HepG2 (cell line): ENCODE measurements around the gene TRPV2. TPM values are rescaled to one million over a fixed set of nuclear protein-coding genes. Genes with fewer than 3 reads are reported as not detected.

ENCODE experiments used
- AFF4 ChIP-seq: sonication (generic); formaldehyde crosslinking; IDR thresholded peaks from 2 replicates; pipeline ENCODE4 v1.4.0; 2020; ENCODE audit warnings: missing genetic modification reagents
- KAT7 ChIP-seq: IDR thresholded peaks from 2 replicates; pipeline ENCODE4 v1.6.1; 2018; ENCODE audit warnings: borderline replicate concordance, missing compliant biosample characterization
- MTF2 ChIP-seq: sonication (generic); formaldehyde crosslinking; IDR thresholded peaks from 2 replicates; pipeline ENCODE4 v1.5.0; 2020; ENCODE audit warnings: missing genetic modification reagents, borderline replicate concordance
- PAF1 ChIP-seq: IDR thresholded peaks from 2 replicates; pipeline ENCODE4 v1.6.1; 2016; ENCODE audit warnings: missing genetic modification reagents, missing compliant biosample characterization
- SP4 ChIP-seq: sonication (generic); formaldehyde crosslinking; IDR thresholded peaks from 2 replicates; pipeline ENCODE4 v1.8.1; 2023; ENCODE audit warnings: mild to moderate bottlenecking, missing genetic modification reagents
- SUZ12 ChIP-seq: fragments of 150-350 bp; IDR thresholded peaks from 2 replicates; pipeline ENCODE4 v1.6.1; 2014; ENCODE audit warnings: low read depth, low read length
- ZBTB21 ChIP-seq: sonication (generic); formaldehyde crosslinking; IDR thresholded peaks from 2 replicates; pipeline ENCODE4 v1.4.0; 2020; ENCODE audit warnings: missing genetic modification reagents
- ZNF275 ChIP-seq: sonication (generic); formaldehyde crosslinking; IDR thresholded peaks from 2 replicates; pipeline ENCODE4 v1.8.0; 2022; ENCODE audit warnings: missing genetic modification reagents, mild to moderate bottlenecking, inconsistent platforms, borderline replicate concordance
- ZNF33A ChIP-seq: sonication (generic); formaldehyde crosslinking; IDR thresholded peaks from 2 replicates; pipeline ENCODE4 v1.5.1; 2020; ENCODE audit warnings: missing genetic modification reagents, mild to moderate bottlenecking, moderate library complexity, borderline replicate concordance
- ZNF33B ChIP-seq: sonication (generic); formaldehyde crosslinking; IDR thresholded peaks from 2 replicates; pipeline ENCODE4 v1.5.1; 2020; ENCODE audit warnings: mild to moderate bottlenecking, missing genetic modification reagents
- ZNF552 ChIP-seq: sonication (generic); formaldehyde crosslinking; IDR thresholded peaks from 2 replicates; pipeline ENCODE4 v1.9.0; 2022; ENCODE audit warnings: missing genetic modification reagents, mild to moderate bottlenecking, borderline replicate concordance
- polyA plus RNA-seq, 8 experiments: library from polyadenylated mRNA; depleted of rRNA in 3 of 8; stranded (reverse) in 7 of 8; unstranded in 1 of 8; fragments of >200 nt; fragmentation: Illumina TruSeq in 4 of 8; extraction: Trizol in 4 of 8; gene quantifications; 2 replicates each; pipeline versions ENCODE4 v1.2.1 to v1.2.3, GENCODE V29; 2011 to 2016; ENCODE audit warnings: low read depth in 4 of 8, missing spikeins in 1 of 8, mixed read lengths in 1 of 8; ENCODE audit not compliant: insufficient read depth in 1 of 8
- total RNA-seq, 5 experiments: library from RNA; depleted of rRNA; stranded (reverse); fragments of >200 nt; fragmentation: Illumina TruSeq; extraction: Trizol; gene quantifications; 2 replicates each; pipeline ENCODE4 v1.2.3, GENCODE V29; 2016; ENCODE audit warnings: low read depth in 1 of 5
- TF ChIP-seq, protein P1 (sequence below): sonication (generic); formaldehyde crosslinking; IDR thresholded peaks from 2 replicates; pipeline ENCODE4 v1.4.0; 2020; ENCODE audit warnings: missing genetic modification reagents, borderline replicate concordance
- TF ChIP-seq, protein P2 (sequence below): sonication (generic); formaldehyde crosslinking; conservative IDR thresholded peaks from 2 replicates; pipeline ENCODE4 v1.4.0; 2020; ENCODE audit warnings: missing genetic modification reagents
- TF ChIP-seq, protein P3 (sequence below): sonication (generic); formaldehyde crosslinking; IDR thresholded peaks from 2 replicates; pipeline ENCODE4 v1.4.0; 2020; ENCODE audit warnings: mild to moderate bottlenecking, low read depth, missing genetic modification reagents

TRPV2 gene
- total and polyA plus RNA-seq, 2 of the 13 experiments (the other 11 are each of a cell fraction or from before 2014, with no cell fraction given), result 13.6 to 21.3 TPM

- TF ChIP-seq AFF4 (CRISPR knock-in tag), result no peak
- no peak for TF ChIP-seq PAF1 (CRISPR knock-in tag)
- TF ChIP-seq ZBTB21 (CRISPR knock-in tag), result no peak
- TF ChIP-seq ZNF33A (CRISPR knock-in tag), result no peak
- TF ChIP-seq, protein P1, sequence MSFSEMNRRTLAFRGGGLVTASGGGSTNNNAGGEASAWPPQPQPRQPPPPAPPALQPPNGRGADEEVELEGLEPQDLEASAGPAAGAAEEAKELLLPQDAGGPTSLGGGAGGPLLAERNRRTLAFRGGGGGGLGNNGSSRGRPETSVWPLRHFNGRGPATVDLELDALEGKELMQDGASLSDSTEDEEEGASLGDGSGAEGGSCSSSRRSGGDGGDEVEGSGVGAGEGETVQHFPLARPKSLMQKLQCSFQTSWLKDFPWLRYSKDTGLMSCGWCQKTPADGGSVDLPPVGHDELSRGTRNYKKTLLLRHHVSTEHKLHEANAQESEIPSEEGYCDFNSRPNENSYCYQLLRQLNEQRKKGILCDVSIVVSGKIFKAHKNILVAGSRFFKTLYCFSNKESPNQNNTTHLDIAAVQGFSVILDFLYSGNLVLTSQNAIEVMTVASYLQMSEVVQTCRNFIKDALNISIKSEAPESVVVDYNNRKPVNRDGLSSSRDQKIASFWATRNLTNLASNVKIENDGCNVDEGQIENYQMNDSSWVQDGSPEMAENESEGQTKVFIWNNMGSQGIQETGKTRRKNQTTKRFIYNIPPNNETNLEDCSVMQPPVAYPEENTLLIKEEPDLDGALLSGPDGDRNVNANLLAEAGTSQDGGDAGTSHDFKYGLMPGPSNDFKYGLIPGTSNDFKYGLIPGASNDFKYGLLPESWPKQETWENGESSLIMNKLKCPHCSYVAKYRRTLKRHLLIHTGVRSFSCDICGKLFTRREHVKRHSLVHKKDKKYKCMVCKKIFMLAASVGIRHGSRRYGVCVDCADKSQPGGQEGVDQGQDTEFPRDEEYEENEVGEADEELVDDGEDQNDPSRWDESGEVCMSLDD (CRISPR knock-in tag), result peak; percentile 63; the same call in 1 of the 2 replicates
- TF ChIP-seq, protein P2, sequence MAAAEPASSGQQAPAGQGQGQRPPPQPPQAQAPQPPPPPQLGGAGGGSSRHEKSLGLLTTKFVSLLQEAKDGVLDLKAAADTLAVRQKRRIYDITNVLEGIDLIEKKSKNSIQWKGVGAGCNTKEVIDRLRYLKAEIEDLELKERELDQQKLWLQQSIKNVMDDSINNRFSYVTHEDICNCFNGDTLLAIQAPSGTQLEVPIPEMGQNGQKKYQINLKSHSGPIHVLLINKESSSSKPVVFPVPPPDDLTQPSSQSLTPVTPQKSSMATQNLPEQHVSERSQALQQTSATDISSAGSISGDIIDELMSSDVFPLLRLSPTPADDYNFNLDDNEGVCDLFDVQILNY, result no peak
- TF ChIP-seq MTF2 (CRISPR knock-in tag), result no peak
- TF ChIP-seq, protein P3, sequence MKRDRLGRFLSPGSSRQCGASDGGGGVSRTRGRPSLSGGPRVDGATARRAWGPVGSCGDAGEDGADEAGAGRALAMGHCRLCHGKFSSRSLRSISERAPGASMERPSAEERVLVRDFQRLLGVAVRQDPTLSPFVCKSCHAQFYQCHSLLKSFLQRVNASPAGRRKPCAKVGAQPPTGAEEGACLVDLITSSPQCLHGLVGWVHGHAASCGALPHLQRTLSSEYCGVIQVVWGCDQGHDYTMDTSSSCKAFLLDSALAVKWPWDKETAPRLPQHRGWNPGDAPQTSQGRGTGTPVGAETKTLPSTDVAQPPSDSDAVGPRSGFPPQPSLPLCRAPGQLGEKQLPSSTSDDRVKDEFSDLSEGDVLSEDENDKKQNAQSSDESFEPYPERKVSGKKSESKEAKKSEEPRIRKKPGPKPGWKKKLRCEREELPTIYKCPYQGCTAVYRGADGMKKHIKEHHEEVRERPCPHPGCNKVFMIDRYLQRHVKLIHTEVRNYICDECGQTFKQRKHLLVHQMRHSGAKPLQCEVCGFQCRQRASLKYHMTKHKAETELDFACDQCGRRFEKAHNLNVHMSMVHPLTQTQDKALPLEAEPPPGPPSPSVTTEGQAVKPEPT (CRISPR knock-in tag), result no peak
- TF ChIP-seq SUZ12, result no peak
- TF ChIP-seq SP4 (CRISPR knock-in tag), result no peak
- TF ChIP-seq ZNF33B (CRISPR knock-in tag), result no peak
- TF ChIP-seq ZNF275 (CRISPR knock-in tag), result no peak
- no peak for TF ChIP-seq ZNF552 (CRISPR knock-in tag)
- no peak for TF ChIP-seq KAT7 (CRISPR knock-in tag)
Observed at GRCh38 chr17:16425698-16426659, 10.6 kb downstream of the TRPV2 start (continued).
